ENCODE results near the gene AGAP1. TPM values are rescaled to one million over a fixed set of nuclear protein-coding genes. Genes with fewer than 3 reads are reported as not detected.

AGAP1 gene
- total and polyA plus RNA-seq, 9 donors = 5.7 to 32.2 (median 20.2) TPM

DNA sequence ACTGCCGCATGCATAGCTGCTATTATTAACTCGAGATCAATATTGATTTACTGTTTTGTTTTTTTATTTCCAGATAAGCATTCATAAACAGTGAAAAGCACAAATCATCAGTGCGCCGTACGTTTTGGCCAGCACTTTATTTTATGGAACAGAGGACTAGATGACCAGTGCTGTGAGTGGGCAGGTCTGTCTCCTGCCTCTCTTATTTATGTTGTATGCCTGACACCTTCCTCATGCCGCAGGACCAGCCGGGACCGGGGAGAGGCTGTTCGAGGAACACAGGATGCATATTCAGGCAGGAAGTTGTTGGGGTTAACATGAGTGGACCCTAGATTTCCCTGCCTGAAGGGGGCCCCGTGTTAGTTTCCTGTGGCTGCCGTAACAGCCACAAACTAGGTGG is 72.6 kb downstream of the AGAP1 start:
- intact Hi-C loops (cut with DNase I) = no loop called here
- no peak for DNase-seq
- no peaks in the 10 kb centered on the region for H3K9me3 ChIP-seq
- peaks cover 20% of the 10 kb centered on the region for H3K4me1 ChIP-seq (ENCODE audit: insufficient read depth)
- H3K4me3 ChIP-seq = no peak overlapping the region
- 73 to 74% (median 73%) methylated on average over 11 of the region's 11 CpGs for WGBS, 3 donors
- TF ChIP-seq EP300 (IDR thresholded peaks at IDR 0.05) (no peak), POLR2A (IDR thresholded peaks at IDR 0.05) (no peak)
- TF ChIP-seq, protein P1, sequence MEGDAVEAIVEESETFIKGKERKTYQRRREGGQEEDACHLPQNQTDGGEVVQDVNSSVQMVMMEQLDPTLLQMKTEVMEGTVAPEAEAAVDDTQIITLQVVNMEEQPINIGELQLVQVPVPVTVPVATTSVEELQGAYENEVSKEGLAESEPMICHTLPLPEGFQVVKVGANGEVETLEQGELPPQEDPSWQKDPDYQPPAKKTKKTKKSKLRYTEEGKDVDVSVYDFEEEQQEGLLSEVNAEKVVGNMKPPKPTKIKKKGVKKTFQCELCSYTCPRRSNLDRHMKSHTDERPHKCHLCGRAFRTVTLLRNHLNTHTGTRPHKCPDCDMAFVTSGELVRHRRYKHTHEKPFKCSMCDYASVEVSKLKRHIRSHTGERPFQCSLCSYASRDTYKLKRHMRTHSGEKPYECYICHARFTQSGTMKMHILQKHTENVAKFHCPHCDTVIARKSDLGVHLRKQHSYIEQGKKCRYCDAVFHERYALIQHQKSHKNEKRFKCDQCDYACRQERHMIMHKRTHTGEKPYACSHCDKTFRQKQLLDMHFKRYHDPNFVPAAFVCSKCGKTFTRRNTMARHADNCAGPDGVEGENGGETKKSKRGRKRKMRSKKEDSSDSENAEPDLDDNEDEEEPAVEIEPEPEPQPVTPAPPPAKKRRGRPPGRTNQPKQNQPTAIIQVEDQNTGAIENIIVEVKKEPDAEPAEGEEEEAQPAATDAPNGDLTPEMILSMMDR (IDR thresholded peaks at IDR 0.05) = no peak
- H3K27me3 ChIP-seq = no peaks in the 10 kb centered on the region
- no peak overlapping the region for H3K27ac ChIP-seq
- H3K36me3 ChIP-seq = no peaks in the 10 kb centered on the region

DNA sequence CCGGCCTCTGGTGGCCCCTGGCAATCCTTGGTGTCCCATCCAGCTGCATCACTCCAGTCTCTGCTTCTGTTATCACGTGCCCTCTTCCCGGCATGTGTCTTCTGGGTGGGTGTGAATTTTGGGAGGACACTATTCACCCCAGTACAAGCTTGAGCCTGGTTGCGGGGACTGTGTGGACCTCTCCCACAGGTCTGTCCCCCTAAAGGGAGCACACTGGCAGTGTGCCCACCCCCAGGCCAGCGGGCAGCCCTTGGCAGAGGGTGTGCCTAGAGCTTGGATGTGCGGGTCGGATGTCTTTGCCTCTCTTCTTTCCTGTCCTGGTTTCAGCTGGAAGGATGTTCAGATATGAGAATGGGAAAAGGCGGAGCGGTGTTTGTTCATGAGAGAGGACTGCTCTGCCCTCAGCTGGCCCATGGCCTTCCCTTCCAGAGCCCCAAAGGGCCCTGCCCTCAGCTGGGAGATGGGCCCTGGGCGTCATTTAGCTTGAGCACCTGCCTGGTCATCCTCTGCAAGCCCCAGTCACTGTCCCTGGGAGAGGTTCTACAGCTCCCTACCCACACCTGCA is 73.2 kb downstream of the AGAP1 start:
- no peaks in the 10 kb centered on the region for H3K9me3 ChIP-seq
- no peaks in the 10 kb centered on the region for H3K36me3 ChIP-seq
- intact Hi-C loops (cut with DNase I) = no loop called here
- DNase-seq = no peak
- WGBS, 3 donors = 92 to 95% (median 92%) methylated on average over 10 of the region's 10 CpGs
- H3K4me1 ChIP-seq (ENCODE audit: insufficient read depth) = peaks cover 20% of the 10 kb centered on the region
- no peak overlapping the region for H3K4me3 ChIP-seq
- H3K27ac ChIP-seq = no peak overlapping the region
- H3K27me3 ChIP-seq = no peaks in the 10 kb centered on the region
- TF ChIP-seq, protein P1 (IDR thresholded peaks at IDR 0.05) = no peak
- no peak for TF ChIP-seq EP300 (IDR thresholded peaks at IDR 0.05)
- TF ChIP-seq POLR2A (IDR thresholded peaks at IDR 0.05) = no peak

DNA sequence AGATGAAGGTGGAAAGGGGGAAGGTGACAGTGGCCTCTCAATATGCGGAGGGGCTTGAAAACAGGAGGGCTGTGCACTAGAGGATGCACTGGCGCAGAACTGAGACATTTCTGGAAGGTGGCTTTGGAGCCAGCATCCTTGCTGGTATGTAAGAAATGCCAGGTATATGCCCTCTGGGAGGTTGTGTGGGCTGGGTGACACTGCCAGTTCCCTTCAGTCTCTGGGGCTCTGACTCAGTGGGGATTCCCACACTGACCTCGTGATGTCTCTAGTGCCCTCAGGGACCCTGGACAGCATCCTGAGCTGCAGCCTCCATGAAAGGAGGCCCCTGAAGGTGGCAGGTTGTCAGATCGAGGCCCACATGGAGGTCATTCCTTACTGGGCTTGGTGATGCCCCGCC is 74.0 kb downstream of the AGAP1 start:
- 90 to 93% (median 92%) methylated on average over 5 of the region's 5 CpGs for WGBS, 3 donors
- H3K27ac ChIP-seq = no peak overlapping the region
- H3K4me3 ChIP-seq = no peak overlapping the region
- TF ChIP-seq, protein P1 (IDR thresholded peaks at IDR 0.05) = no peak
- TF ChIP-seq POLR2A (IDR thresholded peaks at IDR 0.05) (no peak), EP300 (IDR thresholded peaks at IDR 0.05) (no peak)
- H3K4me1 ChIP-seq (ENCODE audit: insufficient read depth) = peaks cover 14% of the 10 kb centered on the region
- DNase-seq = no peak
- no peaks in the 10 kb centered on the region for H3K9me3 ChIP-seq
- no peaks in the 10 kb centered on the region for H3K36me3 ChIP-seq
- H3K27me3 ChIP-seq = no peaks in the 10 kb centered on the region
- intact Hi-C loops (cut with DNase I) = no loop called here

DNA sequence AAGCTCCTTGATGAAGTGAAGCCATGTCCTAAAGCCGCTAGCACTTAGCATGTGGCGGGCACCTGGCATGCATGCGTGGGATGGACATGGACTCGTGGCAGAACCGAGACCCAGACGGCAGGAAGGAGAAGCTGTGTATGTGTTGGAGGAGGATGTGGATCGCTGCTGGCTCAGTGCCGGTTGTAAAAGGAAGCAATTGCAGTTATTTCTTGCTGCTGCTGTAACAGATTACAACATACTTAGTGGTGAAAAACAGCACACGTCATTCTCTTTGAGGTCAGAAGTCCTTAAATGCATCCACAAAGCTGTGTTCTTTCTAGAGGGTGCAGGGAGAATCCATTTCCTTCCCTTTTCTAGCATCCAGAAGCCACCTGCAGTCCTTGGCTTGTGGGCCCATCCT is 74.6 kb downstream of the AGAP1 start:
- WGBS, 3 donors = 89 to 91% (median 90%) methylated on average over 9 of the region's 9 CpGs
- H3K4me3 ChIP-seq = no peak overlapping the region
- H3K4me1 ChIP-seq (ENCODE audit: insufficient read depth) = peaks cover 9% of the 10 kb centered on the region
- DNase-seq = no peak
- TF ChIP-seq EP300 (IDR thresholded peaks at IDR 0.05) (no peak), POLR2A (IDR thresholded peaks at IDR 0.05) (no peak)
- TF ChIP-seq, protein P1 (IDR thresholded peaks at IDR 0.05) = no peak
- intact Hi-C loops (cut with DNase I) = no loop called here
- H3K27ac ChIP-seq = no peak overlapping the region
- H3K36me3 ChIP-seq = no peaks in the 10 kb centered on the region
- H3K27me3 ChIP-seq = no peaks in the 10 kb centered on the region
- H3K9me3 ChIP-seq = no peaks in the 10 kb centered on the region
